ENCODE results near the gene UBAC2. TPM values are rescaled to one million over a fixed set of nuclear protein-coding genes. Genes with fewer than 3 reads are reported as not detected.

Gene UBAC2
- total and polyA plus RNA-seq, 2 of the 8 experiments (the other 6 are each of a cell fraction or from before 2014, with no cell fraction given) = 75.9 to 76.9 TPM

GRCh38 chr13:99332456-99332855, 131.8 kb downstream of the UBAC2 start:
- no peaks in the 10 kb centered on the region for H3K27me3 ChIP-seq (replicated peaks in 1 of 4; ENCODE audit: control insufficient read depth in 3 of 4, extremely low read depth in 1 of 4, insufficient read depth in 3 of 4, low read length in 3 of 4)
- H2AFZ ChIP-seq (ENCODE audit: low read length) = no peak overlapping the region
- H4K8ac ChIP-seq (ENCODE audit: extremely low read depth, insufficient read depth, low read length) = no peak overlapping the region
- CTCF ChIA-PET (ENCODE audit: partially characterized antibody) = interaction anchor here (0.6 to 1.2 kb wide), 2 partner anchors 64 to 86 kb away, joined by 3 read pairs; no protein-coding TSS in a partner anchor
- no peak overlapping the region for H3K4me3 ChIP-seq (ENCODE audit: extremely low read depth in 1 of 4, insufficient read depth in 2 of 4, low read depth in 3 of 4, low read length in 4 of 4)
- H2BK5ac ChIP-seq (ENCODE audit: low read depth, low read length) = no peak overlapping the region
- no peak overlapping the region for H2BK20ac ChIP-seq (ENCODE audit: low read length)
- no peak overlapping the region for H3K23ac ChIP-seq (ENCODE audit: insufficient read length)
- no peak overlapping the region for H2BK12ac ChIP-seq (ENCODE audit: low read depth, low read length)
- POLR2A ChIA-PET (ENCODE audit: partially characterized antibody) = no interaction called here
- no peak overlapping the region for H3K27ac ChIP-seq (ENCODE audit: low read depth, low read length)
- H4K91ac ChIP-seq (replicated peaks; ENCODE audit: insufficient read length, low read length) = no peak overlapping the region
- no peak overlapping the region for H2AK5ac ChIP-seq (ENCODE audit: low read depth, low read length)
- H3K79me2 ChIP-seq (ENCODE audit: control insufficient read depth in 1 of 2, insufficient read depth in 2 of 2, low read length in 2 of 2) = no peaks in the 10 kb centered on the region
- H3K4me1 ChIP-seq (replicated peaks in 1 of 4; ENCODE audit: control insufficient read depth in 3 of 4, insufficient read depth in 4 of 4, low read length in 3 of 4) = peaks cover 0 to 3% (median 1%) of the 10 kb centered on the region in 4 experiments; a peak in 2 of 7 replicates
- H4K5ac ChIP-seq (ENCODE audit: insufficient read length, low read depth, low read length) = no peak overlapping the region
- H2BK15ac ChIP-seq (ENCODE audit: low read length) = no peak overlapping the region
- no peak overlapping the region for H3K9ac ChIP-seq (replicated peaks in 1 of 4; ENCODE audit: extremely low read depth in 1 of 4, low read depth in 3 of 4, low read length in 3 of 4)
- H3K4me2 ChIP-seq (ENCODE audit: insufficient read depth in 1 of 2, low read depth in 2 of 2, low read length in 2 of 2) = no peak overlapping the region
- no peak overlapping the region for H3K18ac ChIP-seq (ENCODE audit: extremely low read depth, low read length)
- H3K14ac ChIP-seq (ENCODE audit: insufficient read length) = no peak overlapping the region
- no peak overlapping the region for H3K4ac ChIP-seq (replicated peaks; ENCODE audit: insufficient read length, low read depth, low read length)
- no peak overlapping the region for H3K56ac ChIP-seq (replicated peaks; ENCODE audit: insufficient read length, low read depth, low read length)
- H3K9me3 ChIP-seq (ENCODE audit: insufficient read depth in 2 of 2, low read depth in 1 of 2, low read length in 1 of 2) = no peaks in the 10 kb centered on the region
- DNase-seq (ENCODE audit: low read depth in 1 of 2, low spot score in 2 of 2) (peak in 1 of 2 experiments; percentile 40), FAIRE-seq (no peak)
- H3K23me2 ChIP-seq (ENCODE audit: low read depth, low read length) = no peaks in the 10 kb centered on the region
- no peak overlapping the region for H2BK120ac ChIP-seq (replicated peaks; ENCODE audit: low read depth, low read length)
- H4K20me1 ChIP-seq (replicated peaks in 1 of 2; ENCODE audit: control insufficient read depth in 1 of 2, insufficient read depth in 2 of 2, low read length in 2 of 2) = peaks cover 0 to 1% of the 10 kb centered on the region in 2 experiments
- H3K79me1 ChIP-seq (ENCODE audit: low read depth, low read length) = no peaks in the 10 kb centered on the region; the same call in 1 of the 2 replicates
- 94% methylated on average over 9 of the region's 9 CpGs; no CpG with 5 or more reads in 1 of the 2 experiments for WGBS, 2 experiments (ENCODE audit: extremely low coverage in 1 of 2, insufficient coverage in 1 of 2, insufficient read length in 1 of 2, insufficient replicate concordance in 2 of 2, low coverage in 1 of 2, low lambda C conversion rate in 2 of 2, missing lambda C conversion rate in 1 of 2)
- peaks cover 0 to 3% (median 0%) of the 10 kb centered on the region in 4 experiments; a peak in 1 of 8 replicates for H3K36me3 ChIP-seq (ENCODE audit: control insufficient read depth in 2 of 4, insufficient read depth in 4 of 4, low read length in 3 of 4)
- no peak for TF ChIP-seq FOSL1 (IDR thresholded peaks at IDR 0.05; ENCODE audit: insufficient read depth, low read depth, low read length)
- no peak for TF ChIP-seq ASH2L (IDR thresholded peaks at IDR 0.05; ENCODE audit: low read length)
- TF ChIP-seq CHD1 (IDR thresholded peaks at IDR 0.05; ENCODE audit: low read depth, low read length) = no peak
- TF ChIP-seq, protein P1, sequence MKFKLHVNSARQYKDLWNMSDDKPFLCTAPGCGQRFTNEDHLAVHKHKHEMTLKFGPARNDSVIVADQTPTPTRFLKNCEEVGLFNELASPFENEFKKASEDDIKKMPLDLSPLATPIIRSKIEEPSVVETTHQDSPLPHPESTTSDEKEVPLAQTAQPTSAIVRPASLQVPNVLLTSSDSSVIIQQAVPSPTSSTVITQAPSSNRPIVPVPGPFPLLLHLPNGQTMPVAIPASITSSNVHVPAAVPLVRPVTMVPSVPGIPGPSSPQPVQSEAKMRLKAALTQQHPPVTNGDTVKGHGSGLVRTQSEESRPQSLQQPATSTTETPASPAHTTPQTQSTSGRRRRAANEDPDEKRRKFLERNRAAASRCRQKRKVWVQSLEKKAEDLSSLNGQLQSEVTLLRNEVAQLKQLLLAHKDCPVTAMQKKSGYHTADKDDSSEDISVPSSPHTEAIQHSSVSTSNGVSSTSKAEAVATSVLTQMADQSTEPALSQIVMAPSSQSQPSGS (IDR thresholded peaks at IDR 0.05; ENCODE audit: low read length) = no peak
- no peak for TF ChIP-seq SP4 (IDR thresholded peaks at IDR 0.05; ENCODE audit: low read length)
- TF ChIP-seq TBP (IDR thresholded peaks at IDR 0.05; ENCODE audit: low read depth, low read length) = no peak
- no peak for TF ChIP-seq RBBP5 (IDR thresholded peaks at IDR 0.05; ENCODE audit: borderline replicate concordance, low read depth, low read length)
- no peak for TF ChIP-seq CEBPB (IDR thresholded peaks at IDR 0.05; ENCODE audit: low read depth, low read length)
- no peak for TF ChIP-seq TAF7 (optimal IDR thresholded peaks at IDR 0.05; ENCODE audit: borderline replicate concordance, low read depth, low read length)
- no peak for TF ChIP-seq USF2 (IDR thresholded peaks at IDR 0.05; ENCODE audit: low read length)
- TF ChIP-seq YY1 (IDR thresholded peaks at IDR 0.05; ENCODE audit: low read depth, low read length) = no peak
- no peak for TF ChIP-seq BRCA1 (IDR thresholded peaks at IDR 0.05; ENCODE audit: low read depth, low read length)
